OCI-LY3 (cell line): ENCODE measurements around the gene CISD2.
"Not testable (repeated sequence)": the region's sequence is repeated elsewhere in the genome, so short reads cannot be mapped to it uniquely, and the experiment has no call there.

Source experiments
- CTCF ChIP-seq: fragments of 200-600, 300-600 bp; sonication (generic); IDR thresholded peaks from 2 replicates; pipeline ENCODE4 v1.5.1; 2014; ENCODE audit warnings: antibody characterized with exemption, low read length, low read depth
- EZH2phosphoT487 ChIP-seq: fragments of 200-600 bp; shearing (Covaris generic); IDR thresholded peaks from 2 replicates; pipeline ENCODE4 v1.6.1; 2018; ENCODE audit warnings: antibody characterized with exemption, mixed run types, low read depth

GRCh38 chr4:102819100-102819499 is 49.7 kb upstream of the CISD2 start:
- not testable (repeated sequence) for TF ChIP-seq CTCF, EZH2phosphoT487
